GM12873 (cell line): ENCODE data around the gene OPCML.

Experiments
- TF ChIP-seq, protein P1 (sequence below): IDR thresholded peaks from 2 replicates; pipeline ENCODE4 v1.5.1; 2012; ENCODE audit warnings: low read depth, mild to moderate bottlenecking, moderate library complexity, low read length, control low read depth; ENCODE audit not compliant: insufficient read depth; ENCODE audit errors: missing control alignments

Gene OPCML

GRCh38 chr11:133164986-133165385 is 367.3 kb downstream of the OPCML start:
- TF ChIP-seq, protein P1, sequence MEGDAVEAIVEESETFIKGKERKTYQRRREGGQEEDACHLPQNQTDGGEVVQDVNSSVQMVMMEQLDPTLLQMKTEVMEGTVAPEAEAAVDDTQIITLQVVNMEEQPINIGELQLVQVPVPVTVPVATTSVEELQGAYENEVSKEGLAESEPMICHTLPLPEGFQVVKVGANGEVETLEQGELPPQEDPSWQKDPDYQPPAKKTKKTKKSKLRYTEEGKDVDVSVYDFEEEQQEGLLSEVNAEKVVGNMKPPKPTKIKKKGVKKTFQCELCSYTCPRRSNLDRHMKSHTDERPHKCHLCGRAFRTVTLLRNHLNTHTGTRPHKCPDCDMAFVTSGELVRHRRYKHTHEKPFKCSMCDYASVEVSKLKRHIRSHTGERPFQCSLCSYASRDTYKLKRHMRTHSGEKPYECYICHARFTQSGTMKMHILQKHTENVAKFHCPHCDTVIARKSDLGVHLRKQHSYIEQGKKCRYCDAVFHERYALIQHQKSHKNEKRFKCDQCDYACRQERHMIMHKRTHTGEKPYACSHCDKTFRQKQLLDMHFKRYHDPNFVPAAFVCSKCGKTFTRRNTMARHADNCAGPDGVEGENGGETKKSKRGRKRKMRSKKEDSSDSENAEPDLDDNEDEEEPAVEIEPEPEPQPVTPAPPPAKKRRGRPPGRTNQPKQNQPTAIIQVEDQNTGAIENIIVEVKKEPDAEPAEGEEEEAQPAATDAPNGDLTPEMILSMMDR: no peak

- TF ChIP-seq, protein P1: peak; percentile 74
These were observed 368.6 kb downstream of the OPCML start for GRCh38 chr11:133163463-133164419.

- TF ChIP-seq, protein P1: no peak
These were observed 370.1 kb downstream of the OPCML start for GRCh38 chr11:133162227-133162626.

- TF ChIP-seq, protein P1: no peak
These were observed 371.5 kb downstream of the OPCML start for GRCh38 chr11:133160754-133161153.

- TF ChIP-seq, protein P1: no peak
These were observed 375.1 kb downstream of the OPCML start for GRCh38 chr11:133156986-133157745.

DNA sequence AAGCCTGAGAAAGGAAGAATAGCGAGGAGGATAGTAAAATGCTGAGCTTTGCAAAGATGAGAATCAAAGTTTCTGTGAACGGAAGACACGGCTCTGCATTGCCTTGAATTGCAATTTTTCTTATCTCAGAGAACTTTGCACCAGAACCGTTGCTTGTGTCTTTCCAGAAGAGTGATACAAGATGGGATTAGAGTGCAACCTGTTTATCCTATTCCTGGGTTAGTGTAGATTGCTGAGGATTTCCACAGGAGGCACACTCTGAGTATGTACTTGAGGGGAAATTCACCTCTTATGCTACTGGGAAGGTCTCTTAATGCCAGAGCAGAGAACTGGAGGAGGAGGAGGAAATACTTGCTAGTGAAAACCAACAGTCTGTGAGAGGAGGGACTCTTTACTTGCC is 377.5 kb downstream of the OPCML start:
- TF ChIP-seq, protein P1: no peak

- TF ChIP-seq, protein P1: no peak
These were observed 378.2 kb downstream of the OPCML start for GRCh38 chr11:133154076-133154475.
